Measurements from ENCODE around the gene FOXD2.
"Not testable (repeated sequence)": the region's sequence is repeated elsewhere in the genome, so short reads cannot be mapped to it uniquely, and the experiment has no call there.

Gene FOXD2

DNA sequence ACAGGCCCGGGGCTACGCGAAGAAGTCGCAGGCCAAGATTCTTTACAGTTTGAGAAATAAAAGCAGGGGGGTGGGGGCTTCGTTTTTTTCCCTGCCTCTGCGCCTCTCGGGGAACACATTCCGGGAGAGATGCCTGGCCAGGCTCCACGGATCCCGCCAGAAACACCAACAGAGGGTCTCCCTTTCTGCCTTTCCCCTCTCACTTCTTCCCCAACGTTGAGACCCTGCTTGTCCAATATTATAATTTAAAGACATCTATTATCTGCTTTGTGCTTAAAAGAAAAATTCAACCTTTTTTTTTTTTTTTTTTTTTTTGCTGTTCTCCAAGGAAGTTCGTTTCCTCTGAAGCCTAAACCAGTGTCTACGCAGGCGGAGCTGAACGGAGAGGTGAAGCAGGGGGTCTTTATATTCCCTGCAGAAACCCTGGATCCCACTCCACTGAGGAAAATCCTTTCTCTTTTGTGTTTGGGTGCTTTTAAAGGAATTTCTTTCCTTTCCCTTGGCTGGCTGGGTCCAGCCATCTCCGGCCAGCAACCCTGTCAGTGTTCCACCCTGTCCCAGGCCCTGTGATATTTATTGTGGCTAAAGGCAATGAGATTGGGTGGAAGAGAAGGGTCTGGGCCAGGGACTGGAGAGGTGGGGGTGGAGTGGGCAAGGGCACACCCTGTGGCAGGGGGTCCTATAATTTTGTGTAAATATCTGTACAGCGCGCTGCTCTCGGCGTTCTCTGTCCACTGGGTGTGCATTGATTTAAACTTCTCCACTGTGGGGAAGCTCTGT is 2.2 kb downstream of the FOXD2 start:
- no peak for DNase-seq (ENCODE audit: low read depth, low spot score)

DNA sequence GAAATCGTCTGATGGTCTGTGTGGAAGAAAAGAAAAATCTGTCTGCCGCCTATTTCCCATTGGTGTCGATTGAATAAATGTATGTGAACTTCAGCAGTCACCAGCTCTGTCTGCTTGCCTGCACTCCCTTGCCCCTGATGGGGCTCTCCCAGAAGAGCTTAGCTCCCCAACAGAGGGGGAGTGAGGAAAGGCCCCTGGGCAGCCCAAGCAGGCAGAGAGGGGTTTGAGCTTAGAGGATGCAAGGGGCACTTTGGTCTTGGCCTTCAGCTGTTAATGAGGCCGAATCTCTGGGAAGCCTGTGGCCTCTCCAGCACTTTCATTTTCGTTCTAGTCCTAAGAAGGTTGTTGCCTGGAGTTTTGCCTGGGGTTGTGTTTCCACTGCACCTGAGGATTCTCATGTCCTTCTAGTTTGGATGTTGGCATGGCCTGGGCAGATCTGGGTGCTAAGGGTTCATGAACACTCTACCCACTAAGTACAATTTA is 2.8 kb downstream of the FOXD2 start:
- no peak for DNase-seq (ENCODE audit: low read depth, low spot score)

DNA sequence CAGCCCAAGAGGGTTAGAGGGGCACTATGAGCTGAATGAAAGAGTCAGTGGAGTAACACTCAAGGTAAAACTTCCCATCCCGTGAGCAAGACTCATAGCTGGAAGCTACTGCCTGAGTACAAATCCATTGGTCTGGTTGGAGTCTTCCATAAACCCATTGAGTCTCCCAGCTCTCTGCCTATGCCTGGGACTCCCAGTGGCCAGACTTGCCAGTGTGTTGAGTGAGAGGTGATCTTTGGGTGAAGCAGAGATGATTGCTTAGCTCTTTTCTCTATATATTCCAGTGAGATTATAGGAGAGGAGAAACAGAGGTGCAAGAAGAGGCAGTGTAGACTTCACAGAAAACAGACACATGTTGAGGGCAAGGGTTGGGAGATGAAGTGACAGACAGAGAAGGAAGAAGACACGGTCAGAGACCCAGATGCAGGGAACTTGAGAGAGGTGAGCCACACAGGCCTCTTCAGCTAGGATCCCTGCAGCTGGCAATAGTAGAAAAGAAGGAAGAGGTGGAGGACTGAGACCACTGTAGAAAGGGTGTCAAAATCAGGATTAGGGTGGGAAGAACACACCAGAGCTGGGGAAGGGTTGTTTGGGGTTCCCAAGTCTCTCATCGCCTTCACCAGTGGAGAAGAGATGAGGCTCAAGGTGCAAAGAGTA is 3.7 kb downstream of the FOXD2 start:
- no peak for DNase-seq (ENCODE audit: low read depth, low spot score)

DNA sequence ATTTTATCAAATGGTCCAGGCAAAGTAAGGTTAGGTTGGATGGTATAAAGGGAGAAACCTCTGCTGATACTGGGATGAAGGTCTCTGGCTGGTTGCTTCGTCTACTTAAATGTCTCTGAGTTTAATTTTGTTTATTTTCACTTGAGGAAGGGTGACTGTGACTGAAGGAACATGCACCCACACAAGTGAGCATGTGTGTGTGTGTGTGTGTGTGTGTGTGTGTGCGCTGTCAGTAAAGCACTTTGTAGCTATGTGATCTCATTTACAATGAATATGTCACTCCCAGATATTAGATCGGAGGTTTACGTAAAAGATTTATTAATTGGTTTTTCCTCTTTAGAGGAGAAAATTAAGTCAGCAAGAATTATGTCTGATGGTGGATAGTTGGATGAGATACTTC is 4.4 kb downstream of the FOXD2 start:
- DNase-seq (ENCODE audit: low read depth, low spot score) = no peak

DNA sequence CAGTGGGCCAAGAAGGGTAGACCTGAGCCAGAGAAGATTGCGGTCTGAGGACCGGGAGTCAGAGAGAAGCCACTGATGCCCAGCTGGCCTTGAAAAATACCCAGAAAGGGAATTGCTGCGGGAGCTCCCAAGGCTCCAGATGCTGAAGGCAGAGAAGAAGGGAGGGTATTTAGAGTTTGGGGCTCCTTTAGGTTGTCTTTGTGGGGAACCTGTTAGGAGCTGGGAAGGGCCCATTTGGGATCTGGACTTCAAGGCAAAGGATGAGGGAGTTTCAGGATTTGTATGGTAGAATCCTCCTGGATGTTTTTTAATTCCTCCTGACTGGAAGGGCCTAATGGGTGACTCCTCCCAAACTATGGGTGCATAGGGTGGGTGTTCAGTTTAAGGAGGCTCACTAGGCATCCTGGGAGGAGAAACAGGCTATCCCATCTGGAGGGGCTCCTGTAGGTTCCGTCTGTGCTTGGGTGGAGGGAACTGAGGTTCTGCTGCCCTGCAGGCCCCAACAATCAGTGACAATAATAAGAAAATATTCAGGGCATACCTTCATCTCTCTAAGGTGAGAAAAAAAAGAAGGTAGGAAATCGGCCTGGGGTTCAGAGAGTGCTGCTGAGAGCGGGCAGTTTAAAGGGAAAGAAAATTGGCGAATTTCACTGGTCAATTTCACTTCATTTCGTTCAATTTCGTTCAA is 5.1 kb downstream of the FOXD2 start:
- DNase-seq (ENCODE audit: low read depth, low spot score) = no peak

DNA sequence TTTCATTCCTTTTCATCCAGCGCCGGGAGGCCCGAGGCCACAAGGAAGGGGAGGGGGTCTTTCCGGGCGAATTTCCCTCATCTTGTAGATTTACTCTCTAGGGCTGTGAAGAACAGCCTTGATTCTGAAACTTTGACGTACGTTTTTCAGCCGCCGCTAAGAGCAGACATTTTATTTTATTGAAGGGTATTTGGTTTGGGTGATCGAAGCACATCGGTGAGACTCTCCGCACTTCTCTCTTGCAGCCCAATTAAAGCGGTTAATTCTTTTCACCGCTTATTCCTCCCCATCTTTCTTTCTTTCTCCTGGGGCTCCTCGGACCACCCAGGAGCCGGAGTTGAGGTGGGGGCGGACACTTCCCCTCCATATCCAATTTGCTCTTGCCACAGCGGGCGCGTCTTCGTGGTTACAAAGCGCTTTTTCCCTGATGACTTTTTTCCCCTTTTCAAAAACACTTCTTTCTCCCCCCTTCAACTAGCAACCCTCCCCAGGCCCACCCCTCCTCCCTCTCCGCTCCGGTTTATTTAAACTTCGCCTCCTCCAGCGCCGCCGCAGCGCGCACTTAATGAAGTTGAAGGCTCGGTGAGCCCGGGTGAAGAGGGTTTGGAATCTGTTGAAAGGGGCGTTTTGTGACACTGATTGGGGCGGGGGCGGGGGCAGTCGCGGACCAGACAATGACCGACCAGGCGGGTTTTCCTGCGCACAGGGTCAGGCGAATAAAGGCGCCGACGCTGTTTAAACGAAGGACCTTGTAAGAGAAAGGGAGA is 5.9 kb downstream of the FOXD2 start:
- peak; percentile 63 for DNase-seq (ENCODE audit: low read depth, low spot score)

DNA sequence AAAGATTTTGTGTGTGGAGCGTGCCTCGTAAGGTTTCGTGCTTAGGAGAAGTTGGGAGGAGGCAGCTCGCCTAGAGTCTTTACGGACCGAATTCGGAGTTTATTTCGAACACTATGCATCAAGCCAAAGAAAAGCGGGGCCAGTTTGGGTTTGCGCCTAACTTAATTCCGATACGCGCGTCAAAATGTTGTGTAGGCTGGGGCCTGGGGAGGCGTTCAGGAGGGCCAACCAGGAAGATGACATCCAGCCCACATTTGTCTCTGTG is 6.4 kb downstream of the FOXD2 start:
- no peak for DNase-seq (ENCODE audit: low read depth, low spot score)

DNA sequence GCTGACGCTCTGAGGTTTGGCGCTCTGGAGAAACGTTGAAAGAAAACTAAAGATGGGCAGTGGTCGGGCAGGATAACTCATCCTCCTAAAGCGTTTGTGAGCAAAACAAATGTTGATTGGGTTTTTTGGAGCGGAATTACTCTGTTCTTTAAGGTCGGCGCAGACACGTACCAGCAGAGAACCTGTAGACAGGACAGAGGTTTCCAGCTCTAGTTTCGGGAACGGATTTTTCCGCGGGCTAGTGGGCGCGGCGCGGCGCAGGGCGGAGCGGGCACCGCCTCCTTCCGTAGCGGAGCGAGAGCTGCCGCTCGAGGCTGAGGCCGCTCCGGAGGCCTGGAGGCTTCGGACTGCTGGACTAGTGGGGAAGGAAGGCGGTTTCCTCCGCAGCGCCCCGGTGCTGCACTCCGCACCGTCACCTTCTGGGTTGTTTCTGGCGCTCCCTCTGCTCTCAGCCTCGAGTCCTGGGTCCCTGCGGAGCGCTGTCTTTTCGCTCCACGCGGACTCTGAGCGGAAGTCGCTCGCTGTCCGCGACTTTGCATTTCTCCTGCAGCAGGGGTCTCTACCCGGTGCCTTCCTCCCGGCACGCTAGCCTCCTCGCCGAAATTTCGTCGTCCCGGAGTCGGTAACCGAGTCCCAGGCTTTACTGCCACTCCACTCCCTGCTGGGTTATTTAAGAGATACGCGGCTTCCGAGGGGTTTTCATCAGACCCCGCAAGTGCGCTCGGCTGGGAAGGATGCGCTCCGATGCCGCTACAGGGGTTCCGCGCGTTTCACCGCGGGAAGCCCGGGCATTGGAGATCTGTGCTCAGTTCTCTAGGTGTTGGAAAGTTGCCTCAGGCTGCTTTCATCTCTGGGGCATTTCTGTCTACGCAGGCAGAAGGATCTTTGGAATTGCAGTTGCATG is 7.0 kb downstream of the FOXD2 start:
- peak; percentile 76 for DNase-seq (ENCODE audit: low read depth, low spot score)

DNA sequence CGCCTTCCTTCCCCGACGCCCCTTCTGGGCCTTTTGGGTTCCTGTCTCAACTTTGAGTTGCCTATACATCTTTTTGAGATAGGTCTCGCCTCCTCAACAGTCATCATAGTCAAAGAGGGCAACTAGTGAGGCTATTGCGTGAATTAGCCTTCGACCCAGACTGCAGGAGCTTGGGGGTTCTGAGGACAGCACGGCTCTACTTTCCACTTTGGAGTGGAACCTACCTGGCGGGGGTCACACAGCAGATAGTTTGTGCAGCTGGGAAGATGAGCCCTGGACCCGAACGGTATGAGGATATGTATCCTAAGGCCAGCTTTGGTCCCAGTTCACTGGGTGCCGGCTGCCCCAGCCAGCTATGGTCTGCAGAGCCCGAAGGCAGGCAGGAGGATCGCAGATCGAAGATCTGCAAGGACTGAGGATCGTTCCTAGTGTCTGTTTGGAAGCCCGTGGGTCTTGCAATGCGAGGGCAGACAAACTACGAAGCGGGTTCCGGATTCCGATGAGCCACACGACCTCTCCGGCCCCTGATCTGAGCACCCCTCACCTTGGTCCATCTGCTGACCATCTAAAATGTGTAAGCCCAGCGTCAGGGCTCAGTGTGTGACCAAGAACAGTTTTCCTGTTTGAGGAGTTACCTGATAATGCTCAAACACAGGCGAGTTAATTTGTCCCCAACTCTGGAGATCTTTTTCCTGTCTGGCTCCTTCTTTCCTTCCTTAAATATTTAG is 8.1 kb downstream of the FOXD2 start:
- DNase-seq (ENCODE audit: low read depth, low spot score) = no peak

DNA sequence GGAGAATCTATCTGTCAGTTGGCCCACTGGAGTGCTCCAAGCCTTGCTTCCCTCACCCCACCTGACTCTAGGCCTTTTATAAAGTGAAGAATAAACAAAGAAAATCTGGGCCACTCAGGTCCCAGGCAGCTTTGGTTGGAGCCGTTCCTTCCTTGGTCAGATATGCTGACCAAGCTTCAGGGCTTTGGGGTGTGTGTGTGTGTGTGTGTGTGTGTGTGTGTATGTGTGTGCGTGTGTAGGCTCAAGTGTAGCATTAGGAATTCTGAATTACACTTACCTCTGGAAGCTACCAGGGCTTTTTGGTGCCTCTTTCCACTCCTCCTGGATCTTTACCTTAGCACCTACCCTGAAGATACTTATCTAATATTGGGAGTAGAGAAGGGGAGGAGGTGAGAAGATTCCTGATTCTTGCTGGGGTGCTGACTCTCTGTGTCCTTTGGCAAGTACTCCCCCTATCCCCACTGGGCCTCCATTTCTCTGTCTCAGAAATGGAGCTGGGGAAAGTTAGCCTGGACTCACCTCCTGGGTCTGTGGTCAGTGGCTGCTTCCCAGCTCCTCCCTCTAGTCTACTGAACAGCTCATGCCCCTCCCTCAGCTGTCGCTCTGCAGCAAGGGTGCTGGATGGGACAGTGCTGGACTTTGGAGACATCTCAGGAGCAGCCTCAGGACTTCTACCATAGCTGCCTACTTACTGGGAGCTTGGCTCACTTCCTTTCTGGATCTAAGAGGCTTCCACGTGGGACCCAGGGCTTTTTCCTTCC is 10.8 kb downstream of the FOXD2 start:
- DNase-seq (ENCODE audit: low read depth, low spot score) = no peak

DNA sequence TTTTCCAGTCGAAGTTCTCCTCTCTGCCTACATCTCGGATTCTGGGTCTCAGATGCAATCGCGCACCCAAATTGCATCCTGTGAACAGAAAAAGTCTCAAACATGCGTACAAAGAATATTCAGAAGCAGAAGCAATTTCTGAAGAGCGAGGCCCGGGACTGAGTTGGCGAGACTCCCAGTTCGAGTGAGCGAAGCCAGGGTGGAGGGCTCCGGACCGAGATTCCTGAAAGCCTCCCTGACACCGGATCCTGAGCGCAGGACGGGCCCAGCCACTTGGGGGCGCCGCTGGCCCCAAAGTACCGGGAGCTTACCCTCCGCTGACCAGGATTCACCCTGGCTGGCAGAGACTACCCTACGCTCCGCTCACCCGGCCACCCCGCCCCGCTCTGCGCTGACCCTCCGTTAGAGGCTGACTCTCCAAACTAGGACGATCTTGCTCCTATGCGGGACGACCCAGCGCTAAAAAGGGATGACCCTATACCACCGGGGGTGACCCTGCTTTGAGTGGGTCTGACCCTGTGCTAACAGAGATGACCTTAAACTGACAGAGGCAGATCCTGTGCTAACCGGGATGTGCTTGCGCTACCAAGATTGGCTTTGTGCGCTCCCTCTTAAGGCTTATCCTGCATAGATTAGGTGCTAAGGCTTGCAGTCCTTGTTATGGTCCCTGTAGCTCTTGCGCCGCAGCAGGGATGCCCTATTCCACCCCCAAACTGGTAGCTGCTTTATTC is 12.1 kb downstream of the FOXD2 start:
- DNase-seq (ENCODE audit: low read depth, low spot score) = peak; percentile 84

DNA sequence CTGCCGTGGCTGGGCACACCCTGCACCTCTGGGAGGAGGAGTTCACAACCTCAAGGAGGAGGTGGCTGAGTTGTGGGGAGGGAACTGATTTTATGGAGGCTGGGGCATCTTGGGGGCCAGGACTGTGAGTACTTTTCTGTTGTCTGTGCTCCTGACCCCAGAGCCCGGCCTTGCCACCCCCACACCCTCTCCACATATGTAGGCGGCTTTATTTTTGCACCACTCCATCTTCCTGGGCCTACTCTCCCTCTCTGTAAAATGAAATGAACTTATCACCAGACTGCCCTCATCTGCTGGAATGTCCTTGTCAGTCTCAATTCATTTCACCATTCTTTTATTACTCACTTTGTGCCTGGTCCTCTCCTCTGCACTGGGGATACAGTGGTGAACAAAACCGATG is 12.8 kb downstream of the FOXD2 start:
- no peak for DNase-seq (ENCODE audit: low read depth, low spot score)

DNA sequence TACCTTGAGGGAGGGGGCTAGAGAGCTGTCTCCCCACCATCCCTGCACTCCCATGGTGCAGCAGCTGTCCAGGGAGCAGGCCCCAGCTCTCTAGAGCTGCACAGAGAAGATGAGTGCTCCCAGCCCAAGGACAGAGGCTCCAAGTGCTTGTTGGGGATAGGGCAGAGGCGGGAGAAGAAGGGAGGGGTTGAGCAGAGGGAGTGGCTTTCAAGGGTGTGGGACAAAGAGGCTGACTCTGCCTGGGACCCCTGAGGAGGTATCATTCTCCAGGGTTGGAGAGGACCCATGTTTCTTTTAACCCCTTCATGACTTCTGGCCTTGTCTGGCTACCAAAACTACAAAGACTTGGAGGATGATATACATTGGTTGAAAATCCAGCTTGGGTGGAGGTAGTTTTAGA is 14.6 kb downstream of the FOXD2 start:
- DNase-seq (ENCODE audit: low read depth, low spot score) = no peak

DNA sequence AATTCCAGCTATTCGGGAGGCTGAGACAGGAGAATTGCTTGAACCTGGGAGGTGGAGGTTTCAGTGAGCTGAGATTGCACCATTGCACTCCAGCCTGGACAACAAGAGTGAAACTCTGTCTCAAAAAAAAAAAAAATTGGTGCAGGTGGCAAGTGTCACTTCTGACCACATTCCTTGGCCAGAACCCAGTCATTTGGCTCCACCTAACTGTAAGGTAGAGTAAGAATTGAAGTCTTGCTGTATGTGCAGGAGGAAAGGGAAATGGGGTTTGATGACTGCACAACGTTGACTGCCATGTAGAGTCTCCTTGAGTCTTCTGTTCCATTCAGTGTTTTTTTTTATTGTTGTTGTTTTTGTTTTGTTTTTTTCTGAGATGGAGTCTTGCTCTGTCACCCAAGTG is 16.1 kb downstream of the FOXD2 start:
- DNase-seq (ENCODE audit: low read depth, low spot score) = not testable (repeated sequence)

DNA sequence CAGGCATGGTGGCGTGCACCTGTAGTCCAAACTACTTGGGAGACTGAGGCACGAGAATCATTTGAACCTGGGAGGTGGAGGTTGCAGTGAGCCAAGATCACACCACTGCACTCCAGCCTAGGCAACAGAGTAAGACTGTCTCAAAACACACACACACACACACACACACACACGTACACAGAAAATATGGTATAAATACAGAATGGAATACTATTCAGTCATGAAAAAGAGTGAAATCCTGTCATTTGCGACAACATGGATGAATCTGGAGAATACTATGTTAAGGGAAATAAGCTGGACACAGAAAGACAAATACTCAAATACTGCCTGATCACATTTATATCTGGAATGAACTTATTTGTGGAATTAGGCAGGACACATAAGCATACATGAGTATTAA is 18.4 kb downstream of the FOXD2 start:
- DNase-seq (ENCODE audit: low read depth, low spot score) = no peak

DNA sequence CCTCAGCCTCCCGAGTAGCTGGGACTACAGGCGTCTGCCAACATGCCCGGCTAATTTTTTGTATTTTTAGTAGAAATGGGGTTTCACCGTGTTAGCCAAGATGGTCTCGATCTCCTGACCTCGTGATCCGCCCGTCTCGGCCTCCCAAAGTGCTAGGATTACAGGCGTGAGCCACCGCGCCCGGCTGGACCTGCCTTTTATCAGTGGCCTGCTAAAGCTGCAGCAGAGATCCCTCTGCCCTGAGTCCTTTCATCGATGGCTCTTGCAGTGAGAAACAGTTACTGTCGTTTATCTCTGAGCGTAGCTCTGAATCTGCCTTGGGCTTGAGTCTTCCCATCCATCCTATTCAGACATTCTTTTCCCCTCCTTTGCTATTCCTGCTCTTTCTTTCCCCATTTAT is 19.7 kb downstream of the FOXD2 start:
- DNase-seq (ENCODE audit: low read depth, low spot score) = not testable (repeated sequence)

DNA sequence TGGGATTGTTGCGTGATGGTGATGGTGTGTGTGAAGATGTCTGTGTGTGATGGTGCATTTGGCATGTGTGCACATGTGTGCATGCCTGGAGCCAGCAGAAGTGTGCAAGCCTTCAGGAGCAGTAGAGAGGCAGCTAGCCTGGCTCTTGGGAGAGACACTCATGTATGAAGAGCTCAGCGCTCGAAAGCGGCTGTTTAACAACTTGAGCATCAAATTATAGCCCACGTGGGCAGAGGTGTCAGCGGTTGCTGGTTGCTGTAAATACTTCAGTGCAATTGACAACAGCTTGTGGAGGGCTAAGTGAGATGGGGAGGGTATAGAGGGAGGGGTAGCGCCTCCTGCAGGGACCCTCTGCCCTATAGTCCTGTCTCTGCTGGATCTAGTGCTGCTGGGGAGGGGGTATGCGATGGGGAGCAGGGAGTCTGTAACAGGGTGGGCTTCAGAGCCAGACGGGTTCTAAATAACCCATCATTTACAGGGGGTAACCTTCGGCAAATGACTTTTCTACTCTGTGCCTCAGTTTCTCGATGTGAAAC is 21.5 kb downstream of the FOXD2 start:
- DNase-seq (ENCODE audit: low read depth, low spot score) = no peak

DNA sequence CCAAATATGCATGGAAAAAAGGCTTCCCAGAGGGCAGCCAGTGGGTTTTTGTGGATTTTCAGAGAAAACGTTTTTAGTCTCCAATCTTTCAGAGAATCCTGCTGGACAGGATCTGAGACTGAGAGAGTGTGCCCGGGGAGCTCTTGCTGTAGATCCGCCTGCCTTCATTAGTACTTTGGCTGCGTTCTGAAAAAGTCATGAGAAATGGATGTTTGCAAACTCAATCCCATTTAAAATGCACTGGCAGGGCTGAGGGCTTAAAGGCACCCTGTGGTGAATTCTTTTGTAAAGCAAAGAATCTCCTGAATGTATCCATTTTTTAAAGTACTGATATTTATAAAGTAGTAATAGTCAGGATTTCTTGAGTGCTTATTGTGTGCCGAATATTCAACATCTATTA is 22.2 kb downstream of the FOXD2 start:
- no peak for DNase-seq (ENCODE audit: low read depth, low spot score)

DNA sequence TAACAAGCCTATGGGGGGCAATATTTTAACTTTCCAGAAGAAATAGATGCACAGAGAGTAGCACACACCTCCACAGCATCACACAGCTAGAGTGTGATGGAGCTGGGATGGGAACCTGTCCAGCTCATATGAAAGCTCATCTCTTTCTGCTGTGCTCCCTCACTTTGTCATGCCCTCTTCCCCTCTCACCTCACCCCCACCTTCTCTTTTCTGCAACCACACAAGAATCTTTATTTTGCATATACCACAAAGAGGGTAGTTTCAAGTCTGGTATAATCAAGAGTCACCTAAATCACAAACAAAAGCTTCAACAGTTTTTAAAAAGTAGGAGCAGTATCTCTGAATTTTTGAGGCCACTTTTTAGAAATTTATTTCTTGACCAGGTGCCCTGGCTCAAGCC is 22.6 kb downstream of the FOXD2 start:
- DNase-seq (ENCODE audit: low read depth, low spot score) = no peak

Measured in ELF-1 (cell line).